ENCODE results near the gene ITGA8. TPM values are rescaled to one million over a fixed set of nuclear protein-coding genes. Genes with fewer than 3 reads are reported as not detected.
"Not testable (repeated sequence)": the region's sequence is repeated elsewhere in the genome, so short reads cannot be mapped to it uniquely, and the experiment has no call there.

Gene ITGA8
- total RNA-seq, 1 donor from 2014 or later = 1.1 TPM

DNA sequence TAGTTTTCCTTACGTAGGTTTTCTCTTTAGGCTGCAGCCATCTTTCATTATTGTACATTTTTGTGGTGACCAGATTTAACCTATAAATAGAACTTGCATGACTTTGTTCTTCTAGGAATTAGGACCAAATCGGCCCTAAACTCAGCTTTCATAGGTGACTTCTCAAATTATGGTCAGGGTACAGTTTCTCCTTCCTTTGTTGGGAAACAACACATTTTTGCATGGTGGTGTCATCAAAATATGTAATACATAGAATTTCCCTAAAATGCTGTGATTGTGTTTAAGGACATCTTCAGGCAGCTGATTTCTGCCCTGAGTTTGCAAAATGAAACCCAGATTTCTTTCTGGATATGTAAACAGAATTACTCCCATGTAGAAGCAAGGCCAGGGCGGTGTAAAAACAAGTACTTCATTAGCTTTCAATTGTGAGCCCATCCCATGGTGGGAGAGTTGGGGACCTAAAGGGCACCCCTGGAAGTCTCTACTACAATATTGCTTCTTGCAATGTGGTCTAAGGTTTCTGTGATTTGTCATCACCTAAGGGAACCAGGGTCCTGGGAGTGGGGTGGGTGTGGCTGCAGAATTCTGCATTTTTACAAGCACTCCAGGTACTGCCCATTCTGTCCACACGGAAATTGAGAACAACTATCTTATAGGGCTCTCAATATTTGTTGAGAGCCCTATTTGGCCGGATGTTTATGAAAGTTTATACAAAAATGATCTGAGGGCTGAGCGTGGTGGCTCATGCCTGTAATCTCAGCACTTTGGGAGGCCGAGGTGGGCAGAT, 227.7 kb downstream of the ITGA8 start:
- intact Hi-C loops (cut with DNase I) = no loop called here
- ATAC-seq (ENCODE audit: poor library complexity) = no peak
- DNase-seq = no peak

DNA sequence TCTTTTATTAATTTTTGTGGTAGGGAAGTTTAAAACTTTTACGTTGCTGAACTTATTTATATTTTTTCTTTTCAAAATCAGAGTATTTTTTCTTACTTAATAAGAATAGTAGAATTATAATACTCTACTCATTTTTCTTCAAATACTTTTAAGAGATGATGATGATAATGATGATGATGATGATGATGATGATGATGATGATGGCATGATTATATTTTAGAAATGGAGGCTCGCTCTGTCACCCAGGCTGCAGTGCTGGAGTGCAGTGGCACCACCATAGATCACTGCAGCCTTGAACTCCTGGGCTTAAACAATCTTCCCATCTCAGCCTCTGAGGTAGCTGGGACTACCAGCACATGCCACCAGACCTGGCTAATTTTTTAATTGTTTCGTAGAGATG, 230.3 kb downstream of the ITGA8 start:
- ATAC-seq (ENCODE audit: poor library complexity) (no peak), DNase-seq (no peak)
- intact Hi-C loops (cut with DNase I) = no loop called here

DNA sequence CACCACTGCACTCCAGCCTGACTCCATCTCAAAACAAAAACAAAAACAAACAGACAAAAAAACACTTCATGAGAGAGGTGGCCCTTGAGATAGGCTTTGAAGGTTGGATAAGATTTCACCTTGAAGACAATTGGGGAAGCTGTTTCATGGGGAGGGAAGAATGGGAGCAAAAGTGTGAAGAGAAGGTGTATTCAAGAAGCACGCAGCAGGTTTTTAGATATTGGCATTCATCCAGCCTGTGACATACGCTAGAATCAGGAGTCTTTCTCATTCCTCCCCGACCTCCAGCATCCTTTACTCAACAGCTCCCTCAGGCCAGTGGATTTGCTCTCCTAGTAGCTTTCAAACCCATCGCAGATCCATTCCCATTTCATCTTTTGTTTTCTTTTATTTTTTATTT, 232.3 kb downstream of the ITGA8 start:
- intact Hi-C loops (cut with DNase I) = no loop called here
- DNase-seq = no peak
- ATAC-seq (ENCODE audit: poor library complexity) = no peak

DNA sequence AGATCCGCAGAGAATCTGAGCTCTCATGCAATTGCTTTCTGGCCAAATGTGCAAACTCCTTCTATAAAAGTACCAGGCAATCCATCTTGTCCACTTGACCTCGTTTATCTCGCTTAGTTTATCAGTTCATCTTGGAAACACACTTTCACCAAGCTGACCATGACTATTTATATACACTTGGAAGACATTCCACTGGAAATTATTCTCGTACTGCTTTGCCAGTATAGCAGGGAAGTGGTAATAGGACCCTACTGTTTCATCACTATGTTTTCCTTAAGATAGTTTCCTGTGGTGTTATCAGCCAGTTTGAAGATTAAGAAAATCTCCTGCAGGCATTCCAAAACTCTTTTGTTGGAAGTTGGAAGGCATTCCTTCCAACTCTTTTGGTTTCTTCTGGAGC, 233.3 kb downstream of the ITGA8 start:
- ATAC-seq (ENCODE audit: poor library complexity) = no peak
- intact Hi-C loops (cut with DNase I) = no loop called here
- DNase-seq = no peak

DNA sequence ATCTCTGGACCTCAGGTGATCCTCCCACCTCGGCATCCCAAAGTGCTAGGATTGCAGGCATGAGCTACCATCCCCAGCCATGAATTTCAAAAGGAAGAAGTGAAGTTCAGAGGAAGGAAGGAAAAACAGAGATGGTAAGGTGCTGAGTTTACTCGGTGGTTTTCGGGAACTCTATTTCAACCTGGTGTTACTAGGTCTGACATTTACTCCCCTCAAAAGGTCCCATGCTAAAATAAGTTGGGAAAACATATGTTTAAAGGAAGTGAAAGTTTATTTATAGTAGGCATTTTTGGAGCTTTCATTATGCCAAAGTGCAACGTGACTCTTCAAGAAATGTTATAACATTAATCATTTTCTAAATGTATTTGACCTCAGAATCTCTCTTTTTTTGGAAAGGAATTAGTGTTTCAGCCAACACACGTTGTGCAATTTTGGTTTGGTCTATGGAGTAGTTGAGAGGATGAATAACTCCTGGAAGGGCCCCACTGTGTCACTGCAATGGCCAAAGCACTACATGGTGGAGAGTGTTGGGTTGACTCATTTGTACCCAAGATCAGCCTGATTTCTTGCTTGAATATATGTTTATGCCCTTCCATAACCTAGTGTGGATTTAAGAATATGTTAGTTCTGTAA, 233.9 kb downstream of the ITGA8 start:
- DNase-seq (no peak), ATAC-seq (ENCODE audit: poor library complexity) (peak; percentile 77)
- intact Hi-C loops (cut with DNase I) = no loop called here

DNA sequence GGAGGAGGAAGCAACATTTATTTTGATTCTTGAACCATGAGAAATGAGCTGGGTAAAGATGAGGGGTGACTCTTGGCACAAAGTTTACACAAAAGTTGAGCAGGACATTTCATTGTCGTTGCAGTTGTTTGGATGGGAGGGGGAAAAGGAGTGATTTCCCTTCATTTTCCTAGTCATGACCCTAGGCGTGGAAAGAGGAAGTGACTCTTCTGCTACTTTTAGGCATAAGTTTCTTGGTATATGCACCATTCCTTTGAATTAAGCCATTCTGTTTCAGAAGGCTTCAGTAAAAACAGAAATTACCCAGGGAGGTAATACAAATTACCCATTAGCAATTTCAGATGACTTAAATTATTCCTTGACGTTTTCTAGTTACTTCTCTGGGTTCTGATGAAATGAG, 234.7 kb downstream of the ITGA8 start:
- DNase-seq (no peak), ATAC-seq (ENCODE audit: poor library complexity) (no peak)
- intact Hi-C loops (cut with DNase I) = no loop called here

DNA sequence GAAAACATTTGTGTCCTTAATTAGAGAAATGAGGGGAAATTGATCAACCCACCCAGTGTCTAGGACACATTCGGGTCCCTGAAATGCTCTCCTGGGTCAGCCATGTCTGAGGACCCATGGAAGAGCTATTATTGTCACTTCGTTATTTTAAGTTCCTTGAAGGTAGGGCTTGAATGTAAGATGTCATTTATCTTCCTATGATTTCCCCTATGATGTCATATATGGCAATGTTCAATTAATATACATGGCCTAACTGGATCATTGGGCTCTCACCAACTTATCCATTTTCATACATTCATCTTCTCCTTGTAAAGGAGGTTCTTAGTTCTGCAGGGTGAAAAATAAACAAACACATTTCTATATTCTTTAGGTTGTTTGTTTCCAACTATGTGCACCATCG, 235.6 kb downstream of the ITGA8 start:
- intact Hi-C loops (cut with DNase I) = no loop called here
- DNase-seq (no peak), ATAC-seq (ENCODE audit: poor library complexity) (no peak)

DNA sequence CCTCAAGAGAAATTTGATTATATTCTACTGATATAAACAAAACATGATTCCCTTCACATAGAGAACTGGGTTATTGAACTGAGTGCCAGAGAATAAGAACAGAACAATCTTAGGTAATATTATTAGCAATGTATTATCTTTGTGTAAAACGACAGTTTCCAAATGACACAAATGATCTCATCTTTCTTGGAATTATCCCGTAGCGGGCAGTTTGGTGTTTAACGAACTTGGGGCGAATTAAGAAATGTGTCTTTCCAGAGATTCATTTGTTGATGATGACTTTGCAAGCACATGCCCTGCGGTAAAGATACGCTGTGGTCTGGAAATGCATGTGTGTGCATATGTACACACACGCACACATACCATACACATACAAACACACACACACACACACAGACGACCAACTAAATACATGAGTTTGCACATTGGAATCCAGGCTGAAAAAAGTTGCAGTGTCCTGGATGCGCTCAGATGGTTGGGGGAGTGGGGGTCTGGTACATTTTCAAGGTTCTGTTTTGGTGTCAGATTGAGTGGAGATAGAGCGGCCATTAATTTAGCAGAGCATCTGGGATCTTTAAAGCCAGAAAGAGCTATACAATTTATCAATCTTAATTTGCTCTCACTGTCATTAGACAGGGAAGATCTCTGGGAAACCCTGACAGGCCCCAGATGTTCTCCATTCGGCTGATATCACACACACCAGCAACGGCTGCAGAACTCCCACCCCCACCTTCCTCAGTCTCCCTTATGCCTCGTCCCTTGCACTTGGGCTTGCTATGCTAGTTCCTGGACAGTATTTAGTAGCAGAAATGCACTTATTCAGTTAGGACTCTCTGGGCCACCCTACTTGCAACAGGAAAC, 236.3 kb downstream of the ITGA8 start:
- intact Hi-C loops (cut with DNase I) = no loop called here
- DNase-seq (no peak), ATAC-seq (ENCODE audit: poor library complexity) (no peak)

DNA sequence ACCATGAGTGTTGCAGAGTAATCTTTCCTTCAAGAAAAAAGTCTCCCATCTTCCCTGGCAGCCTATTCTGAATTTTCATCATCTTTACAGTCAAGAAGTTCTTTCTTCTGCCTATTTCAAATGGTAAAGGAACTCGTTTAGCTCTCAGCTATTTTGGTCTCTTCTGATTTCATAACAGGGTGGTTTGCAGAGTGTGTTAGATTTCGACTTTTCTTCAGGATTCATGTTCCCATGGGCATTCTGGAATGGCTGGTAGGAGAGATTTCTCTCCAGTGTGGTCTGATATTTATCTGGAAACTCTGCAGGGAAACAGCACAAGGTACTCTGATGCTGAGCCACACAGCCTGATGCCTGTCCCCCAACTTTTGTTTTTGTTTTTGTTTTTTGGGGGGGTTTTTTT, 237.6 kb downstream of the ITGA8 start:
- intact Hi-C loops (cut with DNase I) = no loop called here
- ATAC-seq (ENCODE audit: poor library complexity) = no peak
- no peak for DNase-seq

DNA sequence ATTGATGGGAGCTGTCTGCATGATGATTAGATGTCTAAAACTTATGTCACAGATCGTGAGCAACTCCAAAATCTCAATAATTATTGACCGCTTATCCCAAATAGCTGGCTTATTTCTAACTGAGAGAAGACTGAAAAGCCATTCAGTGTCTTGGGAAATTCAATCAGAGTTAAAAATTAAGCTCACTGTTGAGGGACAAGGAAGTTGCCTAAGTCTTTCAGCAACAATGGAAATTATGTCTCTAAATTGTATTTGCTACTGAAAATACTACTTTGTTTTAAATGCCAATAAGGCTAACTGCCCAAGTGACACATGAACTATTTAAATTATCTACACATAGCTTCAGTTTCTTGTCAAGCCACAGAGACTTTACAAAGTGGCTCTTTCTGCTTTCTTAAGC, 240.8 kb downstream of the ITGA8 start:
- no peak for ATAC-seq (ENCODE audit: poor library complexity)
- intact Hi-C loops (cut with DNase I) = no loop called here
- no peak for DNase-seq

DNA sequence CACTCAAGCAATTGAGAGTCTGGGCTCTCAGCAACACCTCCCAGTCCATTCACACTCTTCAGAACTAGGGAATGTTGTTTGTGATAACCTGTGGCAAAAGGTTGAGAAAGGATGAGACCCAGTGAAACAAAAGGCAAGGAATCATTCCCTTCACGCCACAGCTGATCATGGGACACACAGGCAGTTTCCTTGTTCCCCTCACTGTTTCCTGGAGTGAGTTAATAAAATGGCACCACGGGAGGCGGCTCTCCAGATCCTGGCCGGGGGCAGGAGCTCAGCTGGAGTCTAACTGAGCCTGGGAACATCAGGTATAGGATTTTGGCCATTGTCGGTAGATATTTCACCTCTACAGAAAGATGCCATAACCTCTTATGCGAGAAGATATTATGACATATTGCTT, 241.3 kb downstream of the ITGA8 start:
- no peak for DNase-seq
- no peak for ATAC-seq (ENCODE audit: poor library complexity)
- intact Hi-C loops (cut with DNase I) = no loop called here

DNA sequence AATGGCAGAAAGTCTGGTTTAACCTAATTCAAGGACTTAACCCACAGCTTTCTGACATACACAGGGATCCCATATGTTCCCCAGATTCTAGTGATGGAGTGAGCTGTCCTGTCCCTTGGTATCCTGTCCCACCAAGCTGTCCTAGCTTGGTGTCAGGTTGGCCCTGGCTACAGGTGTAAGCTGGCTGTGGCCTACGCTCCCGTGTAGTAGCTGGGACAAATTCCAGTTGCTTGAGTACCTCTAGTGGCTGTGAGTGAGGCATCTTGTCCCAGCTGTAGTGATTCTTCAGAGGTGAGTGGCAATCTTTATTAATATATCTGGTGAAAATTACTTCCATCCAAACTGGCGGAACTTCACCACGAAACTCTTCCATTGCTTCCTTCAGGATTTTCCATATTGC, 243.4 kb downstream of the ITGA8 start:
- intact Hi-C loops (cut with DNase I) = no loop called here
- DNase-seq (no peak), ATAC-seq (ENCODE audit: poor library complexity) (no peak)

DNA sequence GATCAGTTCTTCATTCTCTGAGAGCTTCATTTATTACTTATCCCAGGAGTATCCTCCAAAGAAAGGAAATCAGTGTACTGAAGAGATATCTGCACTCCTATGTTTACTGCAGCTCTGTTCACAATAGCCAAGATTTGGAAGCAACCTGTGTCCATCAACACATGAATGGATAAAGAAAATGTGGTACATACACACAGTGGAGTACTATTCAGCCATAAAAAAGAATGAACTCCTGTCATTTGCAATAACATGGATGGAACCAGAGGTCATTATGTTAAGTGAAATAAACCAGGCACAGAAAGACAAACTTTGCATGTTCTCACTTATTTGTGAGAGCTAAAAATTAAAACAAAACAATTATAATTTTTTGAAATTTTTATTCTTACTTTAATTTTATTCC, 244.3 kb downstream of the ITGA8 start:
- DNase-seq; intact Hi-C loops (cut with DNase I); ATAC-seq (ENCODE audit: poor library complexity): not testable (repeated sequence)

DNA sequence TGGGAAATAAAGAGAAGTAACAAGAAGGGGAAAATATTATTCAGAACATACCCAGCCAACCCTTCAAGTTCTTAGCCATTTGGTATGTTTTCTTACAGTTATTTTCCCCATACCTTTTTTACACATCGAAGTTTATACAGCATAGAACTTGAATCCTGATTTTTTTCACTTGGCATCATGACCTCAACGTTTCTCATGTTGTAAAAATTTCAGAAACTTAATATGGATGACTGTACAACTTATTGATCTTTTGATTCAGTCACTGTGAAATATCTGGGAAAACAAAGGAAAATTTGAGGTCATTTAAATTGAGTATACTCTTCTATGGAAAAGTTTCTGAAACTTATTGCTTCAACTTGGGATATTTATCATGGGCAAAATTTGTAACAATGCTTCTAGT, 245.1 kb downstream of the ITGA8 start:
- intact Hi-C loops (cut with DNase I) = no loop called here
- DNase-seq (no peak), ATAC-seq (ENCODE audit: poor library complexity) (no peak)

DNA sequence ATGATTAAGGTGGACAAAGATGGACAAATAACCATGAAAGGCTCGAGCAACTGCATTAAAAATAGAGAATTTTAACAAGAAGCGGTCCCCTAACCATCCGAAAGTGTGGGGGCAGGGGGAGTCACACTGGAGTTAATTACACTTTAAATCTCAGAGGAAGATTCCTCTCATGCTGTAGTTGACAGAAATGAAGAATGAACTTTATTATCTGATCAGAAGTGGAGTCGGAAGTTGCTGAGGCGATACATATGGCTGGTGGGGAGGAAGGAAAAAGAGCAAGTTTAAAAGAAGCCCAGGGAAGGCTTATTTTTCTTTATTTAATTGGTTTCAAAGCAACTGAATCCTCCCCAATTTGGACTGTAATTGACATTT, 246.3 kb downstream of the ITGA8 start:
- ATAC-seq (ENCODE audit: poor library complexity) (no peak), DNase-seq (no peak)
- intact Hi-C loops (cut with DNase I) = no loop called here

DNA sequence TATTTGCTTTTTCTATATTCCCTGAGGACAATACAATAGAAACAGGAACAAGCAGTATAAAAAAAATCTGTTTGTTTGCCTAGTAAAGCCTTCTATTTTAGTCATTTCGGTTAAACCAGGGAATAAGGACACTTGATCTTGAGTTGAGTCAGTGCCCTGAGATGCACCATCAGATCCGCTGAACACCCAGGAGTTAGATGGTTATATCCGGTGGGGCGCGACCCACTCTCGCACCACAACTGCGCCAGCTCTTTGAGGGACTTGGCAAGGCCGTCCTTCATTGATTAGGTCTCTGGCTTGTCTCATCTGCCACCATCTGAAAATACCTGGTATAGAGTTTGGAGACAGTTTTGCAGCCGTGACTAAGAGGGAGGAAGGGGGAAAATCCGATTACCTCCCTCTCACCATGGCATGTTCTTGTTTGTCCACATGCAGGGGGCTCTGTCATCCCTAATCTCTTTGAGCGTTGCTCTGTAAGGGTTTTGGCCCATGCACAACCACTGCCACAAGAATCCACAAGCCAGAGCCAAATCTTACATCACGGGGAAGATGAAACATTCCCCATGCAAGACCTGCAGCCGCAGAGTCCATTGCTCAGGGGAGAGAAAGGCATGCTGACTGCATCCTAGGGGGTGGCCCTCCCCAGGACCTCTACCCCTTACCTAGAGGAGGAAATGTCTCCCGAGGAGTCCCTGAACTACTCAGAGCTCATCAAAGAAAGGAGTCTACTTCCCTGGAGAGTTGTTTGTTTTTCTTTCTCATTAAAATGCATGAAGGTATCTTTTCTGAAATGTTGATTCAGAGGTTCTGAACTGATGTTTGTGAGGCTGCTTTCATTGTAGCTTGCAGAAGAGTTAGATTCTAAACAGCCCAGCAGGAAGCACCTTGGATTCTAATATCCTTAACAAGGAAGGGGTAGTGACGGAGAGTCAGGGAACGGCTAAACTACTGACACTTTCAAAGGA, 247.0 kb downstream of the ITGA8 start:
- no peak for DNase-seq
- intact Hi-C loops (cut with DNase I) = no loop called here
- peak; percentile 36 for ATAC-seq (ENCODE audit: poor library complexity)

DNA sequence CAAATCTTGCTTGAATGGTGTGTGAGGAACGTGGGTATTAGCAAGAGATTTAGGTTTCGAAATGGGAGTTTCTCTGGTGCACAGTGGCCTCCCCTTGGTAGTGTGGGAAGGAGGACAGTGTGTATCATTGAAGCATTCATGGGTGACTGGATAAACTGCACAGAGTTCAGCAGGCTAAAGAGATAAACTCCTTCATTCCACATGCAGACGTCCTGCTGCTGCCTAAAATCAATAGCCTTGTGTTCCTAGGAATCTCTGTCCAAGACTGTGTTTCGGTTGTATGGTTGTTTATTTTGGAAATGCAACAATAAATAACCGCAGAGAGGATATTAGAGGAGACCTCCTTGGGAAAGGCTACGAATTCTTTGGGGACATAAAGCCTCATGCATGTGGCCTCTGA, 247.7 kb downstream of the ITGA8 start:
- intact Hi-C loops (cut with DNase I) = no loop called here
- no peak for DNase-seq
- ATAC-seq (ENCODE audit: poor library complexity) = peak; percentile 56

DNA sequence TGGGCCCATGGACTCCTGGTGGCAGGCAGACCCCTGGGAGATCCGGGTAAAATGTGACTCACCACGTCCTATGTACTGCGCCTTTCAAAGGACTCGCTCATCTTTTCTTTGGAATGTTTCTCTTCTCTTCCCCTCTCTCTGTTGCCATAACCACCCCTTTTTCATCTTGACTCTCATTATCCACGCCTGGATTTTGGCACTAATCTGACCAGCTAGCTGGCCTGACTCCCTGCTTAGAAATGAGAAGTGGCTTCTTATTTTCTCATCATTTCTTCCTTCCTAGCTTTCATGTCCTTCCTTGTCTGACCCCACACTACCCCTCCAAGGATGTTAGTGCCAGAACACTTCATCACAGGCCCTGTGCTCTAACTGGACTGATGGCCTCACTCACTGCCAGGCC, 250.6 kb downstream of the ITGA8 start:
- DNase-seq = no peak
- intact Hi-C loops (cut with DNase I) = no loop called here
- ATAC-seq (ENCODE audit: poor library complexity) = no peak

DNA sequence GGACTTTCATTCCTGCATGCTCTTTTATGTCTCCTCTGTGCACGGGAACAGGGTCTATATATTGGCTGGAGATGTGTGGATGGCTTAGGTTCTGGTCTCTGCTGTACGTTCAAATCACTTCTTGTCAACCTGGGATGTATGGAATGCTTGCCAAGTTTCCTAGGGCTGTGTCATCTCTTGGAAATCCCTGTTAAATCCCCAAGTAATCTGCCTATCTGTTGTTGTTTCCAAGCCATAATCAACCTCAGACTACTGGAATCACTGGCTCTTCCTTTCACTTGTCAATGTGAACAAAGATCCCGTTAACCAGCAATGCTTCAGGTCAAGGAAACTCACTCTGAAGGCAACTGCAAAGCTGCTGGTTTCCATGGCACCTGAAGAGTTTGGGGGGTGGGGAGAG, 255.3 kb downstream of the ITGA8 start:
- intact Hi-C loops (cut with DNase I) = no loop called here
- ATAC-seq (ENCODE audit: poor library complexity) = no peak

More for the DNA sequence above, 255.3 kb downstream of the ITGA8 start:
- no peak for DNase-seq
